Omental fat pad (tissue), 4 donors: ENCODE measurements around the gene CCDC71. TPM values are rescaled to one million over a fixed set of nuclear protein-coding genes. Genes with fewer than 3 reads are reported as not detected.

Experiments used
- ATAC-seq: fragments of 150-250 bp; one replicate; pipeline ENCODE4 v1.9.1; 2016; ENCODE audit warnings: mild to moderate bottlenecking, moderate library complexity; ENCODE audit not compliant: low FRiP score
- DNase-seq: peaks from one replicate; pipeline ENCODE4 v3.0.0-alpha.2; 2019; ENCODE audit warnings: low spot score
- CTCF ChIP-seq, 3 donors: fragments of 450-650 bp; IDR thresholded peaks; one replicate each; pipeline ENCODE4 v1.5.1; 2016 to 2017; ENCODE audit warnings: antibody characterized with exemption in 3 of 3, mild to moderate bottlenecking in 3 of 3, moderate library complexity in 2 of 3
- total RNA-seq, 4 donors: library from RNA; depleted of rRNA; stranded (reverse); fragments of >200 nt; gene quantifications; one replicate each; pipeline ENCODE4 v1.1.0, GENCODE V29; 2016

The CCDC71 gene
- total RNA-seq, 4 donors from 2014 or later = 20.7 to 29.9 (median 26.8) TPM

GRCh38 chr3:49132073-49132436 is 34.1 kb downstream of the CCDC71 start:
- DNase-seq (no peak), ATAC-seq (no peak)
- no peak for TF ChIP-seq CTCF (IDR thresholded peaks at IDR 0.05)

- DNase-seq = no peak
- no peak for ATAC-seq
- TF ChIP-seq CTCF (IDR thresholded peaks at IDR 0.05) = no peak
These were observed 34.6 kb downstream of the CCDC71 start for GRCh38 chr3:49131576-49131975.

GRCh38 chr3:49131040-49131439 is 35.1 kb downstream of the CCDC71 start:
- no peak for DNase-seq
- no peak for ATAC-seq
- no peak for TF ChIP-seq CTCF (IDR thresholded peaks at IDR 0.05)

- no peak for DNase-seq
- TF ChIP-seq CTCF (IDR thresholded peaks at IDR 0.05) = no peak
- no peak for ATAC-seq
These were observed 41.0 kb downstream of the CCDC71 start for GRCh38 chr3:49124991-49125670.

- ATAC-seq = no peak
- DNase-seq = no peak
- TF ChIP-seq CTCF (IDR thresholded peaks at IDR 0.05) = no peak
These were observed 41.9 kb downstream of the CCDC71 start for GRCh38 chr3:49124203-49124602.

- no peak for ATAC-seq
- DNase-seq = no peak
- TF ChIP-seq CTCF (IDR thresholded peaks at IDR 0.05) = no peak
These were observed 42.4 kb downstream of the CCDC71 start for GRCh38 chr3:49123687-49124086.

GRCh38 chr3:49122886-49123545 is 43.1 kb downstream of the CCDC71 start:
- ATAC-seq = no peak
- TF ChIP-seq CTCF (IDR thresholded peaks at IDR 0.05) = no peak

More at GRCh38 chr3:49122886-49123545, 43.1 kb downstream of the CCDC71 start:
- DNase-seq = no peak
